ENCODE results near the gene PRKCE.

Gene PRKCE

DNA sequence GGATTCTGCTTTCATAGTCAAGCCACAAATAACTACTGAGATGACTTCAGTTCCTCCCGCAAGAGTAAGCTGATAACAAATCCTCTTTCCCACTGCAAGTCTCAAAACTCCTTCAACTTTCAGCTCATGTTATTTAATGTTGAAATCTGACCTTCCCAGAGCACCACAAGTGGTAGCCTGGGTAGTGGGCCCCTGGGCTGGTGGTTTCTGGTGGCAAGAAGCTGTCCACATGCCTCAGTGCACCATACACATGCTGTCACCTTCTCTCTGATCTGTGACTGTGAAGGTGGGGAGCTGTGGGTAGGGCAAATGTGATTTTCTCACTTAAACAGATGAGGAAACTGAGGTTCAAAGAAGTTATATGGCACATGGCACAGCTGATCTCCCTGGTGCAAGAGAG lies 399.6 kb downstream of the PRKCE start:
- in situ Hi-C loops (cut with MboI; ENCODE audit: low sequenced_read_pairs) = no loop called here

GRCh38 chr2:46053564-46053963 lies 402.1 kb downstream of the PRKCE start:
- in situ Hi-C loops (cut with MboI; ENCODE audit: low sequenced_read_pairs) = no loop called here

- in situ Hi-C loops (cut with MboI; ENCODE audit: low sequenced_read_pairs) = no loop called here
These were observed 405.1 kb downstream of the PRKCE start for GRCh38 chr2:46056541-46056940.

- in situ Hi-C loops (cut with MboI; ENCODE audit: low sequenced_read_pairs) = no loop called here
These were observed 406.7 kb downstream of the PRKCE start for GRCh38 chr2:46058140-46058539.

GRCh38 chr2:46062637-46063412 lies 411.4 kb downstream of the PRKCE start:
- in situ Hi-C loops (cut with MboI; ENCODE audit: low sequenced_read_pairs) = no loop called here

DNA sequence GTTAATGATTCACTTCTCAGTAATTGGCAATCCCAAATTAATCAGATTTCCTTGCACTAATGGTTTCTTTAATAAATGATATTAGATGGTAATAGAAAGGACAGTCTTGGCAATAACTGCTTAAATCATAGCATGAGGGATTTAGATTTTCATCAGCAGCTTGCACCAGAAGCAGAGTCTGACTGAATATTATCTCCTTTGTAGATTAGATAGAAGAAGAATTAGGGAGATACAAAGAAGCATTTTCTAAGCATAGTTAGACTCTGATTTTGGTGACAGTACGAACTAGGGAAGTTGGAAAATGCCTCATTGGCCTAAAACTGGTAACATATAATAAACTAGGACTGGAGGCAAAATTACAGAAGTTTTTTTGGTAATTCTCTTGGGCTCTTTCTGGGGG lies 412.9 kb downstream of the PRKCE start:
- in situ Hi-C loops (cut with MboI; ENCODE audit: low sequenced_read_pairs) = no loop called here

DNA sequence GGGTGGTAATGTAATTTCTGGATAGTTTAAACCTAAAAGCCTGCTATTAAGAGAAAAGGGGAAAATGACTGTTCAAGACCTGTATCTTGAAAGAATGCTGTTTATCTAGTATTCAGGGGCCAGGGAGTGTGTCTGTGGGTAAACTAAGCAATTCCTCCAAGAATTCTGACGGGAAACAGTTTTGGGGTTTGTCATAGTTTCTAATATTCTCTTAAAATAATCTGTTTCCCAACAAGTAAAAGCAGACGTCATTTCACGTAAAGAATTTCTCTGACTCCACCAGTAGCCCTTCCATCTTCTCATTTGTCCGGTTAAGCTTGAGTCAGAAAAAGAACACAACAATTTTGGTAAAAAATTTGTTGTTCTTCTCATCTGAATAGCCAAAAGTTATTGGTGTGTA lies 413.7 kb downstream of the PRKCE start:
- in situ Hi-C loops (cut with MboI; ENCODE audit: low sequenced_read_pairs) = no loop called here

- in situ Hi-C loops (cut with MboI; ENCODE audit: low sequenced_read_pairs) = no loop called here
These were observed 414.6 kb downstream of the PRKCE start for GRCh38 chr2:46066116-46066515.

- in situ Hi-C loops (cut with MboI; ENCODE audit: low sequenced_read_pairs) = no loop called here
These were observed 415.1 kb downstream of the PRKCE start for GRCh38 chr2:46066601-46067000.

- in situ Hi-C loops (cut with MboI; ENCODE audit: low sequenced_read_pairs) = no loop called here
These were observed 415.6 kb downstream of the PRKCE start for GRCh38 chr2:46067062-46067461.

GRCh38 chr2:46067501-46068305 lies 416.2 kb downstream of the PRKCE start:
- in situ Hi-C loops (cut with MboI; ENCODE audit: low sequenced_read_pairs) = no loop called here

GRCh38 chr2:46068636-46069035 lies 417.2 kb downstream of the PRKCE start:
- in situ Hi-C loops (cut with MboI; ENCODE audit: low sequenced_read_pairs) = no loop called here

GRCh38 chr2:46071074-46071473 lies 419.6 kb downstream of the PRKCE start:
- in situ Hi-C loops (cut with MboI; ENCODE audit: low sequenced_read_pairs) = no loop called here

GRCh38 chr2:46072101-46072820 lies 420.8 kb downstream of the PRKCE start:
- in situ Hi-C loops (cut with MboI; ENCODE audit: low sequenced_read_pairs) = no loop called here

- in situ Hi-C loops (cut with MboI; ENCODE audit: low sequenced_read_pairs) = no loop called here
These were observed 422.1 kb downstream of the PRKCE start for GRCh38 chr2:46073540-46074046.

DNA sequence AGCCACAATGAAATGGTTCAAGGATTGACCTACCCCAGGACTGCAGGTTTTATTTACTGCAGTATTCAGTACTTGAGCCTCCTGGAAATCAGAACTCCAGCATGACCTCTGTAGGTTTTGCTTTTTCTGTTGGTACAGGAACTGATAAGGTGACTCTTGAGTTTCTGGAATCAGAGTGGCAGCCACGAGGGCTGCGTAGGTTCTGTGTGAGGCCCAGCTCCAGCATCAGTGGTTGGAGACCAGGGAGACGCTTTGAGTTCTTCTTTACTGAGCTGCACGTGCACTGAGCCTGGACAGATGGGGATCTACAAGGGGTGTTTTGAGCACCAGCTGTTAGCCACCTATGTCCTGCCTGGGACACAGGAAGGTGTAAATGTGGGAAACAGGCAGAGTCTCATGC lies 423.0 kb downstream of the PRKCE start:
- in situ Hi-C loops (cut with MboI; ENCODE audit: low sequenced_read_pairs) = no loop called here

DNA sequence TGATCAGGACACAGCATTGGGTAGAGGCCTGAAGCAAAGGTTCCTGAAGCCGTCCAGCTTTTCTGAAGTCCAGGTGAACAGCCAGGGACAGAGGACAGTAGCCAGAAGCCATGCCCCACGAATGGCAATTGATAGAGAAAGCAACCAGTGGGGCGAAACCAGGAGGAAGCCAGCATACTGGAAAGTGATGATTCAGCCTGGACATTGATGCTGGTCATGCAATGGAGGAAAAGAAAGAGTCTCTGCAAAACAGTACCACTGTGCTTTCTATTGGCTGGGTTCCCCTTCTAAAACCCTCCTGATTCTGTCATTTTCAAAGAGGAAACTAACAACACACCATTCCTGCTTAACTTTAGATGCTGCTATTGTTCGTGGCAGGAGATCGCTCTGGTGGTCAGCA lies 424.4 kb downstream of the PRKCE start:
- in situ Hi-C loops (cut with MboI; ENCODE audit: low sequenced_read_pairs) = no loop called here

DNA sequence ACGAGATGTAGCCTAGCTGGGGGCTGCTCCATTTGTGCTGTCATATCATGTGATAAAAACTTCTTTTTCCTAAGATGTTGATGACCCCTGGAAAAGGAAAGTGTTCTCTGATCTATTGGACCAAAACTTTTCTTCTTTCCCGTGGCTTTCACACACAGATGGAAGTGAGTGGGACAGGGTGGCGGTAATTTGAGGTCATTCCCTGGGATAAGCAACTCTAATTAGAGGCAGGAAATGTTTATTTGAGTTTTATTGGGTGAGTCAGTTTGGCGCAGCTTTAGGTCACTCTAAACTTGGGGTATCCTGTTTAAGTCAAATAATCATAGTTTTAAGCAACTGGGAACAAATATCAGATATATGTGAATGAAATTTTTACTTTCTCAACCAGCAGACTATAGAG lies 424.8 kb downstream of the PRKCE start:
- in situ Hi-C loops (cut with MboI; ENCODE audit: low sequenced_read_pairs) = no loop called here

DNA sequence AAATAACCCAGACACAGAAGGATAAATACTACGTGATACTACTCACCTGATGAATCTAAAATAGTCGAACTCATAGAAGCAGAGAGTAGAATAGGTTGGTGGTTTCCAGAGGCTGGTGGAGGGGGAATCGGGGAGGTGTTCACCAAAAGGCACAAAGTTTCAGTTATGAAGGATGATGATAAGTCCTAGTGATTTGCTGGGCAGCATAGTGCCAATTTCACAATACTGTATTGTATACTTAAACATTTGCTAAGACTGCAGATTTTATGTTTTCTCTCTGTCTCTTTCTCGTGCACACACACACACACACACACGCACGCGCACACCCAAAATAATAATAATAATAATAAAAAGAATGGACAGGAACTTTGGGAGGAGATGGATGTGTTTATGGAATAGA lies 425.4 kb downstream of the PRKCE start:
- in situ Hi-C loops (cut with MboI; ENCODE audit: low sequenced_read_pairs) = no loop called here

- in situ Hi-C loops (cut with MboI; ENCODE audit: low sequenced_read_pairs) = no loop called here
These were observed 426.1 kb downstream of the PRKCE start for GRCh38 chr2:46077522-46078107.

GRCh38 chr2:46079985-46080560 lies 428.6 kb downstream of the PRKCE start:
- in situ Hi-C loops (cut with MboI; ENCODE audit: low sequenced_read_pairs) = no loop called here

Data from HL-60/S4 (cell line).